K562 (cell line): Measurements from ENCODE around the gene SPTBN4. TPM values are rescaled to one million over a fixed set of nuclear protein-coding genes. Genes with fewer than 3 reads are reported as not detected.

Experiments used
- ATAC-seq: fragments of 200-7000 bp; cut with Tn5 transposase; 3 replicates; pipeline ENCODE4 v1.9.1; 2020; ENCODE audit warnings: moderate library complexity
- BruUV-seq: library from RNA; stranded (reverse); fragments of 400-500 nt; replicated peaks from 2 replicates; lab custom pipeline; 2021; lab: Mats Ljungman, UMichigan
- CTCF ChIA-PET: fragments of 300-600 bp; formaldehyde crosslinking; extraction: SDS; loops from one replicate; lab custom pipeline; 2021; ENCODE audit warnings: low intra/inter-chr PET ratio; lab: Yijun Ruan, JAX
- POLR2A ChIA-PET: fragments of 300-600, 350-650 bp; sonication (Branson Sonifier 250); formaldehyde crosslinking; extraction: SDS; loops from one replicate; lab custom pipeline; 2021; ENCODE audit warnings: antibody characterized with exemption, inconsistent platforms; lab: Yijun Ruan, JAX
- DNase-seq, 4 experiments: peaks; one replicate each; pipeline versions ENCODE4 v3.0.0 to v3.0.0-alpha.2; 2011 to 2018; ENCODE audit warnings: low spot score in 3 of 4, mixed read lengths in 3 of 4; ENCODE audit errors: extremely low read depth in 1 of 4
- FAIRE-seq: peaks from 2 replicates; lab custom pipeline; 2011; peaks lifted over from hg19 to GRCh38; lab: Jason Lieb, UNC
- H2AFZ ChIP-seq: 2 replicates; pipeline ENCODE4 v1.6.0; 2011; ENCODE audit warnings: low read depth, low read length, control low read depth, inconsistent platforms
- H3K27ac ChIP-seq: fragments of 200-600 bp; 3 replicates; pipeline ENCODE4 v1.8.0; 2011; ENCODE audit warnings: low read depth, mild to moderate bottlenecking, control low read depth, inconsistent platforms, low read length, moderate library complexity, mixed read lengths; ENCODE audit errors: extremely low read depth
- H3K27me3 ChIP-seq, 2 experiments: fragments of 300-600 bp in 1 of 2; 2 replicates in 1 of 2; 3 replicates in 1 of 2; pipeline versions ENCODE4 v1.6.0 to v1.8.0; 2011; ENCODE audit warnings: inconsistent platforms in 2 of 2, low read length in 2 of 2, mild to moderate bottlenecking in 1 of 2, mixed read lengths in 1 of 2, moderate library complexity in 1 of 2; ENCODE audit not compliant: control insufficient read depth in 2 of 2, insufficient read depth in 2 of 2
- H3K36me3 ChIP-seq: fragments of 300-600 bp; 3 replicates; pipeline ENCODE4 v1.8.0; 2011; ENCODE audit warnings: mild to moderate bottlenecking, low read length, inconsistent platforms; ENCODE audit not compliant: control insufficient read depth, insufficient read depth
- H3K4me1 ChIP-seq, 2 experiments: fragments of 200-600 bp in 1 of 2; replicated peaks in 1 of 2; 2 replicates in 1 of 2; 3 replicates in 1 of 2; pipeline versions ENCODE4 v1.5.1 to v1.8.0; 2011; ENCODE audit warnings: inconsistent platforms in 2 of 2, low read length in 2 of 2, mild to moderate bottlenecking in 1 of 2, mixed read lengths in 1 of 2, moderate library complexity in 1 of 2; ENCODE audit not compliant: control insufficient read depth in 2 of 2, insufficient read depth in 2 of 2
- H3K4me2 ChIP-seq: 2 replicates; pipeline ENCODE4 v1.6.1; 2011; ENCODE audit warnings: low read length, control low read depth, inconsistent platforms, mixed read lengths; ENCODE audit not compliant: insufficient read depth
- H3K4me3 ChIP-seq: fragments of 200-600 bp; sonication (generic), shearing (Covaris generic); 2 replicates; pipeline ENCODE4 v1.5.1; 2016; ENCODE audit warnings: control low read depth, inconsistent platforms
- H3K79me2 ChIP-seq: fragments of 200-600 bp; 3 replicates; pipeline ENCODE4 v1.8.0; 2011; ENCODE audit warnings: low read length, inconsistent platforms; ENCODE audit not compliant: control insufficient read depth, insufficient read depth
- H3K9ac ChIP-seq, 2 experiments: 2 replicates each; pipeline versions ENCODE4 v1.6.0 to v1.6.1; 2011; ENCODE audit warnings: low read depth in 2 of 2, low read length in 2 of 2, control low read depth in 1 of 2, inconsistent platforms in 1 of 2, mild to moderate bottlenecking in 1 of 2, mixed read lengths in 1 of 2; ENCODE audit not compliant: insufficient read depth in 1 of 2
- H3K9me1 ChIP-seq: one replicate; pipeline ENCODE4 v1.6.0; 2011; ENCODE audit warnings: inconsistent platforms, mild to moderate bottlenecking, low read length, moderate library complexity; ENCODE audit not compliant: control insufficient read depth, insufficient read depth
- H3K9me3 ChIP-seq: replicated peaks from 2 replicates; pipeline ENCODE4 v1.5.1; 2011; ENCODE audit warnings: low read depth, low read length, inconsistent platforms; ENCODE audit not compliant: control insufficient read depth, insufficient read depth
- H4K20me1 ChIP-seq: replicated peaks from 2 replicates; pipeline ENCODE4 v1.6.1; 2011; ENCODE audit warnings: low read length, inconsistent platforms, mixed read lengths; ENCODE audit not compliant: control insufficient read depth, insufficient read depth
- ETS1 ChIP-seq: conservative IDR thresholded peaks from 2 replicates; pipeline ENCODE4 v1.6.1; 2011; ENCODE audit warnings: low read depth, mild to moderate bottlenecking, low read length; ENCODE audit not compliant: control insufficient read depth
- ZBTB33 ChIP-seq: sonication (generic); formaldehyde crosslinking; IDR thresholded peaks from 2 replicates; pipeline ENCODE4 v1.8.1; 2023; ENCODE audit warnings: mild to moderate bottlenecking, missing genetic modification reagents
- ZBTB43 ChIP-seq: sonication (generic); formaldehyde crosslinking; IDR thresholded peaks from 2 replicates; pipeline ENCODE4 v1.8.0; 2023; ENCODE audit warnings: mild to moderate bottlenecking, missing genetic modification reagents
- ZBTB7A ChIP-seq: IDR thresholded peaks from 2 replicates; pipeline ENCODE4 v1.6.1; 2011; ENCODE audit warnings: low read depth, mild to moderate bottlenecking, low read length, moderate library complexity, borderline replicate concordance; ENCODE audit not compliant: control insufficient read depth
- ZNF263 ChIP-seq: sonication (generic); formaldehyde crosslinking; IDR thresholded peaks from 2 replicates; pipeline ENCODE4 v1.8.0; 2022; ENCODE audit warnings: mild to moderate bottlenecking, missing genetic modification reagents, borderline replicate concordance
- ZNF407 ChIP-seq: fragments of 450-650 bp; IDR thresholded peaks from 2 replicates; pipeline ENCODE4 v1.6.1; 2016; ENCODE audit warnings: low read depth
- WGBS: fragments of 100-300 bp; shearing (Covaris generic); methylation state at CpG from one replicate; pipeline ENCODE4 v1.1.6; 2016; ENCODE audit warnings: low coverage, mixed read lengths; ENCODE audit not compliant: insufficient coverage; ENCODE audit errors: missing lambda C conversion rate; 5-methylcytosine and 5-hydroxymethylcytosine counted together
- in situ Hi-C: fragments of 300-500 bp; cut with MboI; formaldehyde crosslinking; loops from 4 replicates; pipeline ENCODE4 v1.15.0; 2018; ENCODE audit warnings: inconsistent platforms, mixed read lengths
- intact Hi-C: fragments of 100-400 bp; cut with micrococcal nuclease; formaldehyde crosslinking; loops from 2 replicates; pipeline ENCODE4 v1.14.2; 2022
- polyA plus RNA-seq, 8 experiments: library from polyadenylated mRNA; depleted of rRNA in 4 of 8; stranded (reverse) in 5 of 8; unstranded in 3 of 8; fragments of >200 nt; fragmentation: Nextera tagmentation in 2 of 8; fragmentation: Illumina TruSeq in 1 of 8; extraction: Ambion mirVana in 2 of 8; extraction: Trizol in 1 of 8; gene quantifications; 2 replicates each; pipeline versions ENCODE4 v1.2.1 to v1.2.3, GENCODE V29; 2011 to 2014; ENCODE audit warnings: inconsistent platforms in 1 of 8, missing spikeins in 1 of 8
- total RNA-seq, 7 experiments: library from RNA; depleted of rRNA in 6 of 7; stranded (reverse); fragments of >200 nt in 6 of 7; fragmentation: Illumina TruSeq in 2 of 7; extraction: Trizol in 2 of 7; gene quantifications; 2 replicates each; pipeline versions ENCODE4 v1.2.1 to v1.2.3, GENCODE V29; 2011 to 2021; ENCODE audit warnings: low replicate concordance in 1 of 7

SPTBN4 gene
- total and polyA plus RNA-seq, 9 of the 15 experiments (the other 6 are each of a cell fraction or from before 2014, with no cell fraction given) = 0.01 to 1.5 (median 0.86) TPM

- ATAC-seq (peak; percentile 7), DNase-seq (peak in 1 of 4 experiments; percentile 43), FAIRE-seq (no peak)
- Histone ChIP-seq H3K36me3 (peaks cover 11% of the 10 kb centered on the region; the same call in 1 of the 3 replicates), H3K9ac (peak overlapping the region; percentile 60 to 91; a peak in 3 of 4 replicates), H2AFZ (peak overlapping the region; percentile 95), H4K20me1 (no peaks in the 10 kb centered on the region), H3K9me3 (no peaks in the 10 kb centered on the region), H3K4me1 (peaks cover 17 to 40% of the 10 kb centered on the region in 2 experiments), H3K4me2 (peak overlapping the region; percentile 51), H3K27ac (peak overlapping the region; percentile 59; the same call in 2 of the 3 replicates), H3K4me3 (peak overlapping the region; percentile 80), H3K27me3 (no peaks in the 10 kb centered on the region), H3K9me1 (no peaks in the 10 kb centered on the region), H3K79me2 (peaks cover 7% of the 10 kb centered on the region; the same call in 2 of the 3 replicates)
- 42% methylated on average over 13 of the region's 22 CpGs for WGBS
- ChIA-PET CTCF (no interaction called here), POLR2A (interaction anchor here (0.5 kb wide), 1 partner anchor 67 kb away, joined by 3 read pairs; no protein-coding TSS in a partner anchor)
- in situ Hi-C loops (no loop called here), intact Hi-C loops (no loop called here)
- TF ChIP-seq ETS1 = no peak
- peak; percentile 85 for TF ChIP-seq ZBTB7A
- TF ChIP-seq ZNF407 = no peak
- TF ChIP-seq ZNF263 = peak; percentile 44
- TF ChIP-seq ZBTB43 = no peak
- peak; percentile 94 for TF ChIP-seq ZBTB33 (CRISPR knock-in tag)
- no TSS peak for BruUV-seq
Measured at GRCh38 chr19:40576151-40576584, 109.4 kb downstream of the SPTBN4 start.
